Renal pelvis (tissue), 4 donors: ENCODE data around the gene MTREX. TPM values are rescaled to one million over a fixed set of nuclear protein-coding genes. Genes with fewer than 3 reads are reported as not detected.

Experiments
- DNase-seq: peaks from one replicate; pipeline ENCODE4 v3.0.0-alpha.2; 2013
- polyA plus RNA-seq, 3 donors: library from polyadenylated mRNA; unstranded; fragments of 120-200 nt; gene quantifications; one replicate each; pipeline ENCODE4 v1.2.1, GENCODE V29; 2013; ENCODE audit not compliant: insufficient read length in 3 of 3

The MTREX gene
- polyA plus RNA-seq, 3 donors = 81.8 to 105 (median 82.9) TPM

DNA sequence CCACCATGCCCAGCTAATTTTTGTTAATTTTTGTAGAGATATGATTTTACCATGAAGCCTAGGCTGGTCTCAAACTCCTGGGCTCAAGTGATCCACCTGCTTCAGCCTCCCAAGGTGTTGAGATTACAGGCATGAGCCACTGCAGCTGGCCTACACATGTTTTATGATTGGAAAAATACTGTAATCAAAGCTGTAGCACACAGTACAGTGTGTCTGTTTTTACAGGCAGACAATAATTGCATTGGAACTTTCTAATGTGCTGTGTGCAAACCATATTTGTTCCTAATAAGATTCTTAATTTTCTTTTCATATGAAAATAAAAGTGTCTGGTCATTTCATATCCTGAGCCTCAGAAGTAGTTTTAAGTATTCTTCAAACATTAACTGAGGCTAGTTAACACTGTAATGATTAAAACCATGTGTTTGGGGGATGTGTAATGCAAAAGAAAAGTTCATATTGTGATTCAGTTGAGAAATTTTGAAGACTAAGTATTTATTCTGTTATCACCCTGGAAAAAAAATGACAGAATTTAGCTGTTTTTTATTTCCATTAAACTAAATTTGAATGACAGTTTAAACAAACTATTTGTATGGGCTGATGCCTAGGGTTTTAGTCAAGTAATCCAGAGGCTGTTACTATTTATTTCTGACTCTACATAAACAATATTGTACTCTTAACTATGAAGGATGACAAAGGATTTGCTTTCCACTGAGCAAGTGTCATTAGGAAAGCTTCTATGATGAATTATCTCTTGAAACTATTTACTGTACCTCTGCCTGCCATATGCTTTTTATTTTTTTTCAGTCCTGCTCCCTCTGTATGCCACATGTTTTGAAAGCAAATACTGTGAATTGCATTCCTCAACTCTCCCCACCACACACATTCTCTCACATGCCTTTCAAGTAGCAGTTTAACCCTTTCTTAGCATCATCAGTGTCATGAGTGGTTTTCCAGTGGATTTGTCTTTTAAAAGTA lies 111.5 kb downstream of the MTREX start:
- DNase-seq = peak; percentile 31

DNA sequence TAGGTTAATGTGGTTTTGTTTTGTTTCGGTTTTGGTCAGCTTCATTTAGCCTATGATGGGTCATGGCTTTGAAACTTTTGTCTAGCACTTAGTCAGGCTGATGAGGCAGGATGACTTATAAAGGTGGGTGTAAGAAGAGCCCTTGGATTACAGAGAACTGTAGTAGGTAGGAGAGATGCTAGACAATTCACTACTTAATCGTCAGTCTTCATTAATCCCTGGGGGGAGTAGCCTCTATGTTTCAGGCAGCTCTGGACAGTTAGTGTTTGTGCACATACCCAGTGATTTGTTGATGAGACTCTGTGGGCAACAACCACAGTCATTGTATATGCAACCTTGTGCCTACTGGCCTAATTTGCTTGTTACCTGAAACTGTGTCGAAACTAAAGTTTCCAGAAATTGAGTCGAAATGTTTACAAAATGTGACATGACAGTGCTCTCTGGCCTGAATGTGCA lies 113.3 kb downstream of the MTREX start:
- DNase-seq = no peak

DNA sequence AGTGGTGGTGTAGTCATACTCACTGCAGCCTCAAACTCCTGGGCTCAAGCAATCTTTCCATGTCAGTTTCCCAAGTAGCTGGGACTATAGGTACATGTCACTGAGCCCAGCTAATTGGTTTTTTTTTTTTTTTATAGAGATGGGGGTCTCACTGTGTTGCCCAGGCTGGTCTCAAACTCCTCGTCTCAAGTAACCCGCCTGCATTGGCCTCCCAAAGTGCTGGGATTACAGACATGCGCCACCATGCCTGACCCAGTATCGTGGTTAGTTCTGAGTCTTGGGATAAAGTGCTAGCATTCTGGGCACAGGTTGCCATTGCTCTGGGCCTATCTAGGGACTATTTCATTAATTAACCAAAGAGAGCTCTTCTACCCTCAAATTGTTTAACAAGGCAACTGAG lies 118.7 kb downstream of the MTREX start:
- no peak for DNase-seq

DNA sequence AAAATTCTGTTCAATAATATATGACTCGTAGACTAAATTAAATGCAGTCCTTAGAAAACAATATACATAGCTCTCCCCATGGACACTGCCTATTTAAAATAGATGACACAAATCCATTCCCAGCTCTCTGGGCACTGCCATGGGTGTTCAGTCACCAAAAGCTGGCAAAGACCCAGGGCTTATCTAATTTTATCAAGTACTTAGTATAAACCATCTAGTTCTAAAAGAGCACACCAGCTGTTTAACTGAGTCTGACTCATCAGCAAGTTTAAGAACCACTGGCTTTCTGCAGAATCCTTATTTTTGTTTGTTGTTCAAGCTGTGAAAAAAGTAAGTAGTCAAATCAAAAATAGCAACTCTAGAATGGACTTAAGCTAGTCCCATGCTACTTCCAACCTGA lies 119.4 kb downstream of the MTREX start:
- DNase-seq = no peak

GRCh38 chr5:55429221-55429612 lies 121.4 kb downstream of the MTREX start:
- no peak for DNase-seq

DNA sequence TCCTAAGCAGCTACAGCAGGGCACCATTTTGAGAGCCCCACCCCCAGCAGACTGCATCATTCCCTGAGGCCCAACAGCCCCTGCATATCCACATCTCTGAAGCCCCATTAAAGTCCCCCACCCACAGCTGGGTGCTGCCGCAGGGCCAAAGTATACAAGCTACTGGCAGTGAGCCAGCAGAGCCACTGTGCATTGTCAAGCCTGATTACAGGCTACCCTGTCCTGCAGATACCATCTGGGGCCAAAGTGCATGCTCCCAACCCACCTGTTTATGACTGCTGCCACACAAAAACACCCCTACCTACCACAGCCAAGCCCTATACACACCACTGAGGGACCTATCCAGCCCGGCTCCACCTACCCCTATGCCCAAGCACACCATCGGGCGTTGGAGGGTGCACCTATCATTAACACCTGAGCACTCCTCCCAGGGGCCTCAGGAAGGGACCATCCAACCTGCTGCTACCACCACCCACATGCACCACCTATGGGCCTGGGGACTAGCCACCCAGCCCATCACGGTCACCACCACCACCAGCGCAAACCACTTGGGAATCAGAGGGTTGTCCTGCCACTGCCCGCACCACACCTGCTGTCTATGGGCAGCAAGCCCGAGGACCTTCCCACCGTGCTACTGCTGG lies 121.9 kb downstream of the MTREX start:
- no peak for DNase-seq

- no peak for DNase-seq
Observed at GRCh38 chr5:55432549-55432948, 124.8 kb downstream of the MTREX start.

- no peak for DNase-seq
Observed at GRCh38 chr5:55437452-55437851, 129.7 kb downstream of the MTREX start.

- DNase-seq = no peak
Observed at GRCh38 chr5:55437859-55438206, 130.0 kb downstream of the MTREX start.

- DNase-seq = peak; percentile 76
Observed at GRCh38 chr5:55438998-55439397, 131.2 kb downstream of the MTREX start.

DNA sequence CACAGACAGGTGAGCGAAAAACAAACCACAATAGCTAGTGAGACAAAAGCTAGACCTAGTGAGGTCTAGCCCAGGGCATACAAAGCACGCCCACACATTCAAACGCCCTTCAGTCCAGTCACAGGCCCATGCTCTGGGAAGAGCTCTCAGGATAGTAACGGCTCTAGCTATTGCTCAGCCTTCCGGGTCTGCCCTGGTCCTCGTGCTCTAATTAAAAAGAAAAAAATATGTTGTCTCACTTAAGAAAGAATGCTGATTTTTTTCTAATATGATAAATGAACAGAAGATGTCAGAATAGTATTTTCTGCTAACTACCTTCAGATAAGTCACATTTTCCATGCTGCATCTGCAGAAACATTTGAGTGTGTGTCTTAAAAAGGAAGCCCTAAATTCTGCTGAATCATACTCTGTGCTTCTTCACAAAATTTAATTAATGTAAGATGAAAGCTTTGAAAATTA lies 132.4 kb downstream of the MTREX start:
- no peak for DNase-seq

DNA sequence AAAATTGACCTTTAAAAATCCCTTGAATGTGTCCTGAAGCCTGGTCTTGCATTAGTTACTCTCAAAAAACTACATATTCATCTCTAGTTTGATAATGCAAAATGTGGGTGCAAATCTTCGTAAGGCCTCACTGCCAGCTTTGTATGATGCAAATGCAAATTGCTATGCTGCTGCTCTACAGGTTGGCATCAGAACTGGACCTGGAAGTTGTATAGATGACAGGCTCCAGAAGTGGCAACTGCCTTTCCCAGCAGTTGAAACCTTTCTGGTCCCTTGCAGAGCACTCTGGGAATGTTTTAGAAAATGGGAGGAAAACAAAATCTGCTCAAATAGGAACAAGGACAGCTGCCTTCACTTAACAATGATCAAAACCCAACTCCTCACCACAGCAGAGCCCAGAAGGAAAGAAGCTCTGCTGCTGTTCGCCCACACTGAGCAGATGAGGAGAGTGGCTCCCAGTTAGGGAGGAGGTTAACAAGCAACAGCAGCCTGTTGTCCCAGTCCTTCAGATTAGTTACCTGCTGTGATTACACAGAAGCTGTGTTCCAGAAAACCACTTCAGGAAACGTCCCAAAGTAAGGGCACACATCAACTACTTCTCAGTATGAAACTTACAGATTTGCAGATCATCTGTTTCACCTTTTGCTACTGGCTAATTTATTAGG lies 133.4 kb downstream of the MTREX start:
- DNase-seq = no peak

- no peak for DNase-seq
Observed at GRCh38 chr5:55441954-55442353, 134.2 kb downstream of the MTREX start.

DNA sequence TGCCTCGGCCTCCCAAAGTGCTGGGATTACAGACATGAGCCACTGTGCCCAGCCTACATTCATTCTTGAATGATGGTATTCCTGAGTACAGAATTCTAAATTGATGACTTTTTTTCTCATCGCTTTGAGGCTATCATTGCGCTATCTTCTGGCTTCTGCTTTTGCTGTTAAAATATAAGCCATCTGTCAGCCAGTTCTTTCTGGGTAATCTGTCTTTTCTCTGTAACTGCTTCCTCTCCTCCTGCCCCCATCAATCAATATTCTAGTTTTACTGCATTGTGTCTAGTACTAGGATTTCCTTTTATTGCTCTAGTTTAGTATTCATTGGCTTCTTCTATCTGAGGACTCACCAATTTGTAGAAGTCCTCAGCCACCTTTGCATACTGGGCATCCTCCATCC lies 138.0 kb downstream of the MTREX start:
- no peak for DNase-seq

DNA sequence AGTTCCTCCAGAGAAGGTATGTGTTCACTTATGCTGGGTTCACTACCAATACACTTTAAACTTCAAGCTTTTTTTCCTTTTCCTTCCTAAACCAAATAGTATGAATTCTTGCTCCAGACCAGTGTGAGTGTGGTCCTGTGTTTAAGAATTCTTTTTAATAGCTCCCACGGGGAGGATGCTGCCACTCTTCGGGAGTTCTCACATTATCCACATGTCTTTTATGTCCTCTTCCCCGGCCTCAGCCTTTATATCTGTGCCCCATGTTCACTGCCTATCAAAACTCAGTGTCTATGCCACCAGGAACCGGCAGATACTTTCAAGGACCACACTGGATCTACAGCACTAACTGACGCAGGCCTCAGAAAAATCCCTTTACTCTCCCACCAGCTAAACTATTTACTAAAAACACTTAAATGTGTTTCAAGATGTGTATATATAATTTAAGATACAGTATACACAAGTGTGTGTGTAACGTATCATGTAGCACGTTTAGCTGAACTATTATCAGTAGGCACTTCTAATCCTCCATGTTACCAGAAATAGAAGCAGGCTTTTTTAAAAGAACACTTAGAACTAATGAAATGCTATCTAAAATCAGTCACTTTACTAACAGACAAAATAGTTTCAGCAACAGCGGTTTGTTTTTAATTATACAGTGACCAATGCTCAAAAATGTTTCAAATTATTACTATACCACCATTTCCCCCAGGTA lies 139.0 kb downstream of the MTREX start:
- no peak for DNase-seq

DNA sequence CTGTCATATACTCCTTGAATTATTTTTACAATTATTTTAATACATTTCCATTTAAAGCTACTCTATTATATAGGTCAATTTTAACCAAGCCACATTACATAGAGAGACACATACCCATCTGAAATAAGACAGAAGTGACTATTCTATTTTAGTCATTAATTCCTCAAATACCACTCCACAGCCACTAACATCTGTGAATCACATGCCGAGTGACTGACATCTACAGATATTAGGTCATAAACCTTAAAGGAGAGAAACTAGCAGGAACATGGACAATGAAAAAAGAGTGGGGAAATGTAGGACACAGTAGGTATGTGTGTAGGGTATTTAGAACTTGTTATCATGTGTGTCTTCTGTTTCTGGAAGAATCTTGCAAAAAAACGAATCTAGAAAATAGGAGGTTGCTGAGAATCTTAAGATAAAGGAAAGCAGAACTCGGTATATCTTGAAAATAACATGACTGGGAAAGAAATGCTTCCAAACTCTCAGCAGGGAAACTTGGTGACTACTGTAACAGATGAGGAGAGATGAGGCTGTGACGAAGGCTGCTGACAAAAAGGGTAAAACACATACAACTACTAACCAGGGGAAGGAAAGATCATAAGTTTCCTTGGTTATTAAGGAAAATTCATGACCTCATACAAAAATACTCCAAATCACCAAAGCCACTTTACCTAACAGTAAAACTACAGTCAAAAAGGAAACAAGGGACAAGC lies 142.4 kb downstream of the MTREX start:
- no peak for DNase-seq

GRCh38 chr5:55451976-55452375 lies 144.2 kb downstream of the MTREX start:
- DNase-seq = no peak

DNA sequence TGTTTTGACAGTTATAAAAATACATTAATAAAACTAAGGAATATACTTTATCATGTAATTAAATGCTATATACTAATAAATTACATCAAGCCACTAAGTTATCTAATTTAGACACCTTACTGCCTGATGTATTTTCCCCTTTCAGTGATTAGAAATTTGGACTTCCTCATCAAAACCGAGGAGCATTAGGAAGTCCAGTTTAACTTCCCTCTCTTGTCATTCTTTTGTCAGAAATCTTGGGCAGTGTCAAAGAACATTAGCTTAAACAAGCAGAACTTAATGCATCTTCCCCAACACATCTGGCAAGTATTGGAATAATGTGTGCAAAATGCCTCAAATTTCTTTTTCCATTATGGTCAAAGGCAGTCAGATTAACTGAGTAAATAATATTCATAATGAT lies 145.4 kb downstream of the MTREX start:
- DNase-seq = no peak

DNA sequence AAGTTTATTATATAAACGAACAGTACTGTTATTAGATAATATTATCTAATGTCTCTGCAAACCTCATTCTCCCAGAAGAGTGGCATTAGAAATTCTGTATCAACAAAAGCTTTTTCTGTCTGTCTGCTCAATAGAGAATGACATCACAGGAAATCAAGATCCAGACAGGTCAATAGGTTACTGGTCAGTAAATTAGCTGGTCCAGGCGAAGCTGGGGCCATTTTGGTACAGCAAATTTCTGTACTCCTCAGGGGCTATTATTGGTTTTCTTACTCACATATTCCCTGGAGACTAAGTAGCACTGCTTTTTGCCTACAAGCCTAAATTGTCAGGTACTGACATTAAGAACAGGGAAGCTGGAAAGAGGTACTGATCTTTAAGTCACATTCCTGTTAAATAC lies 146.5 kb downstream of the MTREX start:
- DNase-seq = no peak

- no peak for DNase-seq
Observed at GRCh38 chr5:55456216-55456895, 148.6 kb downstream of the MTREX start.

GRCh38 chr5:55459572-55459971 lies 151.8 kb downstream of the MTREX start:
- DNase-seq = no peak
